HEK293 (cell line): ENCODE measurements around the gene ARHGAP42.

Source experiments
- CTCF ChIA-PET: fragments of 350-600 bp; formaldehyde crosslinking; extraction: SDS; loops from one replicate; lab custom pipeline; 2021; ENCODE audit warnings: antibody characterized with exemption; lab: Yijun Ruan, JAX
- POLR2A ChIA-PET: fragments of 300-600 bp; formaldehyde crosslinking; extraction: SDS; loops from one replicate; lab custom pipeline; 2020; ENCODE audit warnings: antibody characterized with exemption, inconsistent platforms; lab: Yijun Ruan, JAX
- H3K27ac ChIP-seq: fragments of 200-500 bp; sonication (Bioruptor generic); 2 replicates; pipeline ENCODE4 v1.5.1; 2014; ENCODE audit warnings: low read depth, low read length, control low read depth, inconsistent platforms; ENCODE audit errors: extremely low read depth
- H3K36me3 ChIP-seq, 2 experiments: fragments of 200-500 bp in 1 of 2; sonication (Bioruptor generic) in 1 of 2; 1 replicate in 1 of 2; 2 replicates in 1 of 2; pipeline ENCODE4 v1.5.1; 2014 to 2017; ENCODE audit warnings: inconsistent platforms in 2 of 2, low read length in 2 of 2; ENCODE audit not compliant: control insufficient read depth in 2 of 2, insufficient read depth in 1 of 2
- H3K4me1 ChIP-seq: fragments of 200-500 bp; sonication (Bioruptor generic); 2 replicates; pipeline ENCODE4 v1.5.1; 2014; ENCODE audit warnings: mild to moderate bottlenecking, low read length, inconsistent platforms; ENCODE audit not compliant: control insufficient read depth, insufficient read depth
- H3K4me3 ChIP-seq: 2 replicates; pipeline ENCODE4 v1.5.1; 2011; ENCODE audit warnings: low read depth, mild to moderate bottlenecking, control low read depth, low read length, moderate library complexity
- H3K9me3 ChIP-seq: fragments of 200-500 bp; sonication (Bioruptor generic); 2 replicates; pipeline ENCODE4 v1.5.1; 2014; ENCODE audit warnings: low read depth, low read length, inconsistent platforms; ENCODE audit not compliant: control insufficient read depth, insufficient read depth
- BCL11B ChIP-seq: fragments of 450-650 bp; formaldehyde crosslinking; IDR thresholded peaks from 2 replicates; pipeline ENCODE4 v1.5.1; 2016; ENCODE audit warnings: low read depth, missing biosample characterization, missing genetic modification characterization
- GLI2 ChIP-seq: fragments of 450-650 bp; formaldehyde crosslinking; IDR thresholded peaks from 2 replicates; pipeline ENCODE4; 2017; ENCODE audit warnings: missing biosample characterization, missing genetic modification characterization, low read depth, borderline replicate concordance
- GLIS2 ChIP-seq: fragments of 450-650 bp; formaldehyde crosslinking; IDR thresholded peaks from 2 replicates; pipeline ENCODE4 v1.5.1; 2016; ENCODE audit warnings: missing biosample characterization, missing genetic modification characterization
- HOXA7 ChIP-seq: sonication (generic); formaldehyde crosslinking; IDR thresholded peaks from 2 replicates; pipeline ENCODE4 v1.8.1; 2022; ENCODE audit warnings: missing genetic modification reagents, borderline replicate concordance
- ZBTB8A ChIP-seq: fragments of 450-650 bp; formaldehyde crosslinking; IDR thresholded peaks from 2 replicates; pipeline ENCODE4 v1.5.1; 2016; ENCODE audit warnings: missing biosample characterization, missing genetic modification characterization
- ZNF133 ChIP-seq: fragments of 450-650 bp; formaldehyde crosslinking; IDR thresholded peaks from 2 replicates; pipeline ENCODE4 v1.5.1; 2016; ENCODE audit warnings: missing biosample characterization, missing genetic modification characterization
- ZNF138 ChIP-seq: fragments of 450-650 bp; formaldehyde crosslinking; IDR thresholded peaks from 2 replicates; pipeline ENCODE4 v1.5.1; 2016; ENCODE audit warnings: missing biosample characterization, missing genetic modification characterization, borderline replicate concordance
- ZNF266 ChIP-seq: fragments of 450-650 bp; formaldehyde crosslinking; IDR thresholded peaks from 2 replicates; pipeline ENCODE4 v1.5.1; 2016; ENCODE audit warnings: missing biosample characterization, missing genetic modification characterization, low read depth
- ZNF335 ChIP-seq: fragments of 450-650 bp; formaldehyde crosslinking; conservative IDR thresholded peaks from 2 replicates; pipeline ENCODE4 v1.5.1; 2016; ENCODE audit warnings: missing biosample characterization, missing genetic modification characterization
- ZNF561 ChIP-seq: fragments of 450-650 bp; IDR thresholded peaks from 2 replicates; pipeline ENCODE4 v1.5.1; 2018; ENCODE audit warnings: missing biosample characterization, missing genetic modification characterization, borderline replicate concordance
- ZNF837 ChIP-seq: fragments of 450-650 bp; formaldehyde crosslinking; IDR thresholded peaks from 2 replicates; pipeline ENCODE4 v1.5.1; 2016; ENCODE audit warnings: missing biosample characterization, missing genetic modification characterization
- ZXDB ChIP-seq: fragments of 450-650 bp; formaldehyde crosslinking; IDR thresholded peaks from 2 replicates; pipeline ENCODE4 v1.5.1; 2016; ENCODE audit warnings: missing biosample characterization, missing genetic modification characterization
- TF ChIP-seq, protein P1 (sequence below): fragments of 450-650 bp; formaldehyde crosslinking; IDR thresholded peaks from 2 replicates; pipeline ENCODE4 v1.5.1; 2016; ENCODE audit warnings: missing biosample characterization, missing genetic modification characterization
- TF ChIP-seq, protein P2 (sequence below): fragments of 450-650 bp; formaldehyde crosslinking; conservative IDR thresholded peaks from 2 replicates; pipeline ENCODE4 v1.5.1; 2016; ENCODE audit warnings: low read depth, missing biosample characterization, missing genetic modification characterization
- TF ChIP-seq, protein P3 (sequence below): fragments of 450-650 bp; formaldehyde crosslinking; IDR thresholded peaks from 2 replicates; pipeline ENCODE4 v1.5.1; 2016; ENCODE audit warnings: missing biosample characterization, missing genetic modification characterization
- TF ChIP-seq, protein P4 (sequence below): fragments of 450-650 bp; formaldehyde crosslinking; IDR thresholded peaks from 2 replicates; pipeline ENCODE4 v1.5.1; 2016; ENCODE audit warnings: missing biosample characterization, missing genetic modification characterization

Gene ARHGAP42

DNA sequence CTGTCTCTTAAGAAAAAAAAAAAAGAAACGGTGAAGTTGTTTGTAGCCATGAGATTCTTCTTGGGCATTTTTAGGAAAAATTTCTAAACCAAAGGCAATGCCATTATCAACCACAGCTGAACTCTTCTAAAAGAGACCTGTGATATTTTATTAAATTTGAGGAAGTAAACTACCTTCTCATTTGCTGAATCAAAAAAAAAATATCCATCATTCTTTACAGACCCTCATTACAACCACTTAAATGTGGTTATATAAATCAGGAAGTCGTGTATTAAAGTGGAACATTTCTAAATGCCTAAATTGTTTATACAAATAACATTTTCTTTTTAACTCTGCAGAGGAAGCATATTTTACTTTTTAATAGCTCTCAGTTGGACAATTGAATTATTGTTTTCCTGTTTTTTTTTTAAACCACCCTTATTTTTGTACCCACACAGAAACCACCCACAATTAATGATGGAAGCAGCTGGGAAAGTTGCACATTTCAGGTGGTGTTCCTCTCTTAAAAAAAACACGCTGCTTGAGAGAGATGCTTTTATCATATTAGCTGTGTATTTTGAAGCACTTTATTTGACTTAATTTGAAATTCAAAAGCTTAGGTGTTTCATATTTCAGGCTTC, 91.2 kb downstream of the ARHGAP42 start:
- POLR2A ChIA-PET = no interaction called here

DNA sequence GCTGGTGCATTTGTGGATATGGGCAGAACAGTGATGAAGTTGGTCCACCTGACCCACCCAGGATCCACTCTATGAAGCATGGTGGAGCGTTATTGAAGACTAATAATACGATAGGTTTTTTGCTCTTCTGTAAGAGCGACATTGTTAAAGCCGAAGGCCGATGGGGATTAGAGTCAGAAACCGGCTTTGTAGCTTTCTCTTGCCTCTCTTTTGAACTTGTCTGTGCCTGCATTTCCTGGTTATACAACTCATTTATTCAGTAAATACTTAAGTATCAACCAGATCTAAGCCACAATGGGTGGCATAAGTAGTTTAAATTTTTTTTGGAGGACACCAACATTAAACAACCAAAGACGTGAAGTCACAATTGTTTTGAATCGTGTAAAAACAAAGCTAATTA, 93.4 kb downstream of the ARHGAP42 start:
- Histone ChIP-seq H3K27ac (no peak overlapping the region), H3K4me1 (no peaks in the 10 kb centered on the region), H3K36me3 (no peaks in the 10 kb centered on the region), H3K9me3 (no peaks in the 10 kb centered on the region), H3K4me3 (no peak overlapping the region)
- TF ChIP-seq ZXDB (tag by site-specific recombination) = no peak
- TF ChIP-seq ZNF561 (tag by site-specific recombination) = no peak
- TF ChIP-seq ZNF138 (tag by site-specific recombination) = no peak
- TF ChIP-seq, protein P1, sequence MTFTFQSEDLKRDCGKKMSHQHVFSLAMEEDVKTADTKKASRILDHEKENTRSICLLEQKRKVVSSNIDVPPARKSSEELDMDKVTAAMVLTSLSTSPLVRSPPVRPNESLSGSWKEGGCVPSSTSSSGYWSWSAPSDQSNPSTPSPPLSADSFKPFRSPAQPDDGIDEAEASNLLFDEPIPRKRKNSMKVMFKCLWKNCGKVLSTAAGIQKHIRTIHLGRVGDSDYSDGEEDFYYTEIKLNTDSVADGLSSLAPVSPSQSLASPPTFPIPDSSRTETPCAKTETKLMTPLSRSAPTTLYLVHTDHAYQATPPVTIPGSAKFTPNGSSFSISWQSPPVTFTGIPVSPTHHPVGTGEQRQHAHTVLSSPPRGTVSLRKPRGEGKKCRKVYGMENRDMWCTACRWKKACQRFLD (tag by site-specific recombination) = no peak
- TF ChIP-seq ZNF266 (tag by site-specific recombination) = no peak
- no peak for TF ChIP-seq GLI2 (tag by site-specific recombination)
- TF ChIP-seq ZNF133 (tag by site-specific recombination) = no peak
- TF ChIP-seq BCL11B (tag by site-specific recombination) = no peak
- TF ChIP-seq, protein P2, sequence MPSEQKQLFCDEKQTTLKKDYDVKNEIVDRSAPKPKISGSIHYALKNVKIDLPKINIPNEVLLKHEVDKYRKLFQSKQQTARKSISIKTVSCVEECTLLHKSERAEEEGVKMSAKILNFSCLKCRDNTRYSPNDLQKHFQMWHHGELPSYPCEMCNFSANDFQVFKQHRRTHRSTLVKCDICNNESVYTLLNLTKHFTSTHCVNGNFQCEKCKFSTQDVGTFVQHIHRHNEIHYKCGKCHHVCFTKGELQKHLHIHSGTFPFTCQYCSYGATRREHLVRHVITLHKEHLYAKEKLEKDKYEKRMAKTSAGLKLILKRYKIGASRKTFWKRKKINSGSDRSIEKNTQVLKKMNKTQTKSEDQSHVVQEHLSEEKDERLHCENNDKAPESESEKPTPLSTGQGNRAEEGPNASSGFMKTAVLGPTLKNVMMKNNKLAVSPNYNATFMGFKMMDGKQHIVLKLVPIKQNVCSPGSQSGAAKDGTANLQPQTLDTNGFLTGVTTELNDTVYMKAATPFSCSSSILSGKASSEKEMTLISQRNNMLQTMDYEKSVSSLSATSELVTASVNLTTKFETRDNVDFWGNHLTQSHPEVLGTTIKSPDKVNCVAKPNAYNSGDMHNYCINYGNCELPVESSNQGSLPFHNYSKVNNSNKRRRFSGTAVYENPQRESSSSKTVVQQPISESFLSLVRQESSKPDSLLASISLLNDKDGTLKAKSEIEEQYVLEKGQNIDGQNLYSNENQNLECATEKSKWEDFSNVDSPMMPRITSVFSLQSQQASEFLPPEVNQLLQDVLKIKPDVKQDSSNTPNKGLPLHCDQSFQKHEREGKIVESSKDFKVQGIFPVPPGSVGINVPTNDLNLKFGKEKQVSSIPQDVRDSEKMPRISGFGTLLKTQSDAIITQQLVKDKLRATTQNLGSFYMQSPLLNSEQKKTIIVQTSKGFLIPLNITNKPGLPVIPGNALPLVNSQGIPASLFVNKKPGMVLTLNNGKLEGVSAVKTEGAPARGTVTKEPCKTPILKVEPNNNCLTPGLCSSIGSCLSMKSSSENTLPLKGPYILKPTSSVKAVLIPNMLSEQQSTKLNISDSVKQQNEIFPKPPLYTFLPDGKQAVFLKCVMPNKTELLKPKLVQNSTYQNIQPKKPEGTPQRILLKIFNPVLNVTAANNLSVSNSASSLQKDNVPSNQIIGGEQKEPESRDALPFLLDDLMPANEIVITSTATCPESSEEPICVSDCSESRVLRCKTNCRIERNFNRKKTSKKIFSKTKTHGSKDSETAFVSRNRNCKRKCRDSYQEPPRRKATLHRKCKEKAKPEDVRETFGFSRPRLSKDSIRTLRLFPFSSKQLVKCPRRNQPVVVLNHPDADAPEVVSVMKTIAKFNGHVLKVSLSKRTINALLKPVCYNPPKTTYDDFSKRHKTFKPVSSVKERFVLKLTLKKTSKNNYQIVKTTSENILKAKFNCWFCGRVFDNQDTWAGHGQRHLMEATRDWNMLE (tag by site-specific recombination) = no peak
- TF ChIP-seq ZNF335 (tag by site-specific recombination) = no peak
- POLR2A ChIA-PET = no interaction called here
- CTCF ChIA-PET = no interaction called here

More for the DNA sequence above, 91.2 kb downstream of the ARHGAP42 start:
- TF ChIP-seq, protein P3, sequence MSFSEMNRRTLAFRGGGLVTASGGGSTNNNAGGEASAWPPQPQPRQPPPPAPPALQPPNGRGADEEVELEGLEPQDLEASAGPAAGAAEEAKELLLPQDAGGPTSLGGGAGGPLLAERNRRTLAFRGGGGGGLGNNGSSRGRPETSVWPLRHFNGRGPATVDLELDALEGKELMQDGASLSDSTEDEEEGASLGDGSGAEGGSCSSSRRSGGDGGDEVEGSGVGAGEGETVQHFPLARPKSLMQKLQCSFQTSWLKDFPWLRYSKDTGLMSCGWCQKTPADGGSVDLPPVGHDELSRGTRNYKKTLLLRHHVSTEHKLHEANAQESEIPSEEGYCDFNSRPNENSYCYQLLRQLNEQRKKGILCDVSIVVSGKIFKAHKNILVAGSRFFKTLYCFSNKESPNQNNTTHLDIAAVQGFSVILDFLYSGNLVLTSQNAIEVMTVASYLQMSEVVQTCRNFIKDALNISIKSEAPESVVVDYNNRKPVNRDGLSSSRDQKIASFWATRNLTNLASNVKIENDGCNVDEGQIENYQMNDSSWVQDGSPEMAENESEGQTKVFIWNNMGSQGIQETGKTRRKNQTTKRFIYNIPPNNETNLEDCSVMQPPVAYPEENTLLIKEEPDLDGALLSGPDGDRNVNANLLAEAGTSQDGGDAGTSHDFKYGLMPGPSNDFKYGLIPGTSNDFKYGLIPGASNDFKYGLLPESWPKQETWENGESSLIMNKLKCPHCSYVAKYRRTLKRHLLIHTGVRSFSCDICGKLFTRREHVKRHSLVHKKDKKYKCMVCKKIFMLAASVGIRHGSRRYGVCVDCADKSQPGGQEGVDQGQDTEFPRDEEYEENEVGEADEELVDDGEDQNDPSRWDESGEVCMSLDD (tag by site-specific recombination) = no peak
- TF ChIP-seq, protein P4, sequence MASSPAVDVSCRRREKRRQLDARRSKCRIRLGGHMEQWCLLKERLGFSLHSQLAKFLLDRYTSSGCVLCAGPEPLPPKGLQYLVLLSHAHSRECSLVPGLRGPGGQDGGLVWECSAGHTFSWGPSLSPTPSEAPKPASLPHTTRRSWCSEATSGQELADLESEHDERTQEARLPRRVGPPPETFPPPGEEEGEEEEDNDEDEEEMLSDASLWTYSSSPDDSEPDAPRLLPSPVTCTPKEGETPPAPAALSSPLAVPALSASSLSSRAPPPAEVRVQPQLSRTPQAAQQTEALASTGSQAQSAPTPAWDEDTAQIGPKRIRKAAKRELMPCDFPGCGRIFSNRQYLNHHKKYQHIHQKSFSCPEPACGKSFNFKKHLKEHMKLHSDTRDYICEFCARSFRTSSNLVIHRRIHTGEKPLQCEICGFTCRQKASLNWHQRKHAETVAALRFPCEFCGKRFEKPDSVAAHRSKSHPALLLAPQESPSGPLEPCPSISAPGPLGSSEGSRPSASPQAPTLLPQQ (tag by site-specific recombination) = no peak
- TF ChIP-seq ZNF837 (no peak), HOXA7 (CRISPR knock-in tag) (no peak), GLIS2 (tag by site-specific recombination) (no peak), ZBTB8A (tag by site-specific recombination) (no peak)
- H3K36me3 ChIP-seq = no peaks in the 10 kb centered on the region
- no peaks in the 10 kb centered on the region for H3K9me3 ChIP-seq
- no peak overlapping the region for H3K4me3 ChIP-seq
- H3K4me1 ChIP-seq = no peaks in the 10 kb centered on the region
- no peak overlapping the region for H3K27ac ChIP-seq
- CTCF ChIA-PET = interaction anchor here (0.7 kb wide), 1 partner anchor 1782 kb away, joined by 3 read pairs; no protein-coding TSS in a partner anchor
